AG09319 (cell line): Measurements from ENCODE around the gene KIF17.

Source experiments
- DNase-seq: peaks from one replicate; pipeline ENCODE4 v3.0.0-alpha.2; 2010; ENCODE audit warnings: low read depth; ENCODE audit errors: extremely low read depth
- CTCF ChIP-seq: IDR thresholded peaks from 2 replicates; pipeline ENCODE4 v1.5.1; 2011; ENCODE audit warnings: low read depth, mild to moderate bottlenecking, inconsistent platforms, low read length, moderate library complexity

Gene KIF17

DNA sequence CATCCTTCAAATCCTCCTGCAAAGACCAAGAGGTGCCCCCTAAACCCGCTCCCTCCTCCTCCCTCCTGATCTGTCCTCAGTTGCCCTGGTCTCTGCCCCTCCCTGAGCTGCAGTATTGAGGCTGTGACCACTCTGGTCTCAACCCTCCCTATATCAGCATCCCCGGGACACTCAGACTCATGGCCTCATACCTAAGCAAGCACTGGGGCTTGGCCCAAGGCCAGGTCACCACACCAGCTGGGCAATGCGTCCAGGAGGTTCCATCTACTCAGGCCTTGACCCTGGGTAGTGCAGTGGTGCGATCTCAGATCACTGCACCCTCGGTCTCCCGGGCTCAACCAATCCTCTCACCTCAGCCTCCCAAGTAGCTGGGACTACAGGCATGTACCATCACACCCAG, 9.8 kb downstream of the KIF17 start:
- no peak for TF ChIP-seq CTCF

GRCh38 chr1:20706841-20707240, 11.0 kb downstream of the KIF17 start:
- no peak for TF ChIP-seq CTCF
- no peak for DNase-seq

More for the DNA sequence above, 9.8 kb downstream of the KIF17 start:
- DNase-seq: no peak

DNA sequence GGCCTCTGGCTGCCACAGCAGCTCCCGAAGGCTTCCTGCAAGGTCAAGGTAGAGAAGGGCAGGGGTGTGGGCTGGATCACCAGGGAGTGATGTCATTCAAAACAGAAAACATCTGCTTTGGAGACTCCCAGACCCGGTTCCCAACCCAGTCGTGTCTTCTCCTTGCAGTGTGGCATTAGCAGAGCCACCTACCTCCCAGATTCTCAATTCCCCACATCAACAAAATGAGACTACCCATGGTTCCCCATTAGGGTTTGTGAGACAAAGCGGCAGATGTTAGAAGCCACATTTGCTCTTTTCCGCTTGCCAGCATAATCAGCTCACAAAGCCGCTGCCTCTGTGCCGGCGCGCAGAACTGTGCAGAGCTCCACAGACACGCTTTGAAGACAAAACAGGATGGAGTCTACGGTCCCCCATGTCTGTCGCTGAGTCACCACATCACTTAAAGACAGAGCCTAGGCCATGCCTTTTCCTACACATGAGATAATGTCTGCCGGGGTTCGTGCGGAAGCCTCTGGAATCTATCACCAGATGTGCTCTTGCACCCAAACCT, 12.5 kb downstream of the KIF17 start:
- DNase-seq: no peak
- TF ChIP-seq CTCF: no peak

GRCh38 chr1:20704390-20705202, 13.2 kb downstream of the KIF17 start:
- no peak for TF ChIP-seq CTCF

DNA sequence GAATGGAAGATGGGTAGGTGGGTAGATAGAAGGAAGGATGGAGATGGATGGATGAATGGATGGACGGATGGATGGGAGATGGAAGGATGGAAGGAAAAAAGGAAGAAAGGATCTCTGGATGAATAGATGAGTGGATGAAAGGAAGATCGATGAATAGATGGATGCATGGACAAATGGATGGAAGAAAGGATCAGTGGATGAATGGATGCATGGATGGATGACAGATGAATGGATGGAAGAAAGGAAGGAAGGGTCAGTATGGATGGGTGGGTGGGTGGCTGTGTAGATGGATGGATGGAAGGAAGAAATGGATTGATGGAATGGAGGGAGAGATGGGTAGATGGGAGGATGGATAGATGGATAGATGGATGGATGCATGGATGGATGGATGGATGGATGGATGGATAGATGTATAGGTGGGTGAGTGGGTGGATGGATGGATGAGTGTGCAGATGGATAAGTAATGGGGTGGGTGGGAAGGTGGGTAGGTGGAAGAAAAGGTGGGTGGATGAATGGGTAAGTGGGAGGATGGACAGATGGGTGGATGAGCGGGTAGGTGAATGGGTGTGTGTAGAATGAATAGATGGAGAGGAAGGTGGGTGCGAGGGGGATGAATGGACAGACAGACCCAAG, 14.6 kb downstream of the KIF17 start:
- DNase-seq: no peak
- no peak for TF ChIP-seq CTCF

More at GRCh38 chr1:20704390-20705202, 13.2 kb downstream of the KIF17 start:
- no peak for DNase-seq

DNA sequence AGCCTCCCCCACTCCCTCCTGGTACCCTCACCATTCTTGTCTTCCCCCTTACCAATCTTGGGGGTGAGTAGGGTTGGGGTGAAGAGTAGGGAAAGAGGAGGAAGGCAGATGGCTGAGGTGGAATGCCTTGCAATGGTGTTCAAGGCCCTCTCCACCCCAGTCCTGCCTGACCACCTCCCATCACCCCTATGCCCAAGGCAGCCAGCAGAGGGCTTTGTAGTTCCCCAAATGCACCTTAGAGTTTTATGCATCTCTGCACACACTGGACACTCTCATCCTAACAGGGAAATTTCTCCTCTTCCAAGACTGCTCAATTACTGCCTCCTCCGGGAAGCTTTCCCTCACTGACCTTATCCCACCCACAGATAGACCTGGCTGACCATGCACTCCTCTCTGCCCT, 15.4 kb downstream of the KIF17 start:
- TF ChIP-seq CTCF: peak; percentile 48
- no peak for DNase-seq

DNA sequence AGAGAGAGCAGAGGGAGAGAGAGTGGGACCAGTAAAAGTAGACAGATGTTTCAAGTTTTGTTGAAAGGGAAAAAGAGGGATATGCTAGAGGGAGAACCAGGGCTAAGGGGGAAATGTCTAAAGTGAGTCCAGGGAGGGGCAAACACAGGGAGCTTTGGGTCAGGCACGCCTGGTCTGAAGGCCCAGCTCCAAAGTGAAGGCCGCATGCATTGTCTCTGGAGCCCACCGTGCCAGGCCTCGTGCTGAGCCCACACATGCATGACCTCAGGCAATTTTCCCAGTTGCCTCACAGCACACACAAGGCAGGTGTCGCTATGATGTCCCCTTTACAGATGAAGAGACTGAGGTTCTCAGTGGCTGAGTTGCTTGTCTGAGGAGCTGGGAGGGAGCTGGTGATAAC, 16.0 kb downstream of the KIF17 start:
- TF ChIP-seq CTCF: no peak
- DNase-seq: no peak
